Lower leg skin (tissue), 4 donors: Measurements from ENCODE around the gene GAN. TPM values are rescaled to one million over a fixed set of nuclear protein-coding genes. Genes with fewer than 3 reads are reported as not detected.
"Not testable (repeated sequence)": the region's sequence is repeated elsewhere in the genome, so short reads cannot be mapped to it uniquely, and the experiment has no call there.

ENCODE experiments used
- DNase-seq, 2 donors: peaks; one replicate each; pipeline ENCODE4 v3.0.0-alpha.2; 2019; ENCODE audit warnings: low spot score in 2 of 2
- H3K4me3 ChIP-seq: fragments of 200-600 bp; sonication (generic); 2 replicates; pipeline ENCODE4 v1.5.1; 2017; ENCODE audit warnings: mild to moderate bottlenecking, low read depth; ENCODE audit not compliant: poor library complexity, severe bottlenecking
- POLR2A ChIP-seq, 2 donors: fragments of 450-650 bp; IDR thresholded peaks; one replicate each; pipeline ENCODE4 v1.6.1; 2016 to 2017; ENCODE audit warnings: antibody characterized with exemption in 2 of 2, mild to moderate bottlenecking in 1 of 2, moderate library complexity in 1 of 2
- WGBS, 2 donors: methylation state at CpG; one replicate each; pipeline ENCODE4 v1.1.5; 2018; 5-methylcytosine and 5-hydroxymethylcytosine counted together
- intact Hi-C: fragments of 100-400 bp; cut with DNase I; formaldehyde crosslinking; loops from one replicate; pipeline ENCODE4 v1.15.0; 2023; ENCODE audit warnings: low total_unique reads
- total RNA-seq, 4 donors: library from RNA; depleted of rRNA; stranded (reverse); fragments of >200 nt; gene quantifications; one replicate each; pipeline ENCODE4 v1.1.0, GENCODE V29; 2016
- TF ChIP-seq, protein P1 (sequence below), 3 donors: fragments of 450-650 bp; IDR thresholded peaks; one replicate each; pipeline ENCODE4 v1.5.1; 2016; ENCODE audit warnings: antibody characterized with exemption in 3 of 3, mild to moderate bottlenecking in 3 of 3, moderate library complexity in 2 of 3

The GAN gene
- total RNA-seq, 4 donors from 2014 or later = 130 to 214 (median 157) TPM

DNA sequence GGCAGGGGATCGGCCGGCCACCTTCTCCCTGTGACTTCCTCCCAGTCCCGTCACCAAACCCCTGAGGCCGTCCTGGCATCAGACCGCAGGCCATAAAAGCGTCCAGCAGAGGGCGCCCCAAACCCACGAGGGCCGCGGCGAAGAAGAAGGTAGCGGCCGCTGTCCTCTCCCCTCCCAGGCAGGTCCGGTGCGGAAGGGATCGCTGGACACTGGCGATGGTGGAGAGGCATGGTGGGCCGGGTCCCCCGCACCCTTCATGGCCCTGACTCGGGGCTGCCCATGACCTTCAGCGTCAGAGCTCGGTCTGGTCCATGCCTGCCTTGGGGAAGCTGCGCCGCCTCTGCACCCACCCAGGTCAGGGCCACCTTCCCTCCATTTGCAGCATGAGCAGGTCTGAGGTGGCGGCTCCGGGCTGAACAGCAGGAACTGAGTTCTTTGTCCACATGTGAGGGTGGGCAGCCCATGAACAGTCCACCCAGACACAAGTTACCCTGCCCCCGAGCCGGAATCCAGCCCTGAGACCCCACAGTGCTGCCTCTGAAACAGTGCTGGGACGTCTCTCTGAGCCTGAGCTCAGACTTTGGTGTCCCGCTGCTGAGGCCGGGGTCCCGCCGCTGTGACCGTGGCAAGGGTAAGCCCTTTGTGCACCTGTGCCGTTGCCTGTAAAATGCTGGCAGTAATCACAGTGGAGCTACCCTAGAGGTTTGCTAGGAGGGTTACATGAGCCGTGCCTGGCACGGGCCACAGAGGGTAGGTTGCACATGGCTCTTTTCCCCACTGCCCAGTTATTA is 89.0 kb downstream of the GAN start:
- WGBS, 2 donors = 21 to 35% methylated on average over 20 to 25 of the region's 37 CpGs
- TF ChIP-seq, protein P1, sequence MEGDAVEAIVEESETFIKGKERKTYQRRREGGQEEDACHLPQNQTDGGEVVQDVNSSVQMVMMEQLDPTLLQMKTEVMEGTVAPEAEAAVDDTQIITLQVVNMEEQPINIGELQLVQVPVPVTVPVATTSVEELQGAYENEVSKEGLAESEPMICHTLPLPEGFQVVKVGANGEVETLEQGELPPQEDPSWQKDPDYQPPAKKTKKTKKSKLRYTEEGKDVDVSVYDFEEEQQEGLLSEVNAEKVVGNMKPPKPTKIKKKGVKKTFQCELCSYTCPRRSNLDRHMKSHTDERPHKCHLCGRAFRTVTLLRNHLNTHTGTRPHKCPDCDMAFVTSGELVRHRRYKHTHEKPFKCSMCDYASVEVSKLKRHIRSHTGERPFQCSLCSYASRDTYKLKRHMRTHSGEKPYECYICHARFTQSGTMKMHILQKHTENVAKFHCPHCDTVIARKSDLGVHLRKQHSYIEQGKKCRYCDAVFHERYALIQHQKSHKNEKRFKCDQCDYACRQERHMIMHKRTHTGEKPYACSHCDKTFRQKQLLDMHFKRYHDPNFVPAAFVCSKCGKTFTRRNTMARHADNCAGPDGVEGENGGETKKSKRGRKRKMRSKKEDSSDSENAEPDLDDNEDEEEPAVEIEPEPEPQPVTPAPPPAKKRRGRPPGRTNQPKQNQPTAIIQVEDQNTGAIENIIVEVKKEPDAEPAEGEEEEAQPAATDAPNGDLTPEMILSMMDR (IDR thresholded peaks at IDR 0.05) = peak in 1 of 3 donors; percentile 90
- no peak for TF ChIP-seq POLR2A (IDR thresholded peaks at IDR 0.05)
- H3K4me3 ChIP-seq = no peak overlapping the region
- intact Hi-C loops = loop anchor here (5.0 kb wide), 1 partner anchor 319 kb away; no protein-coding TSS in a partner anchor
- DNase-seq = peak; percentile 84 to 97

DNA sequence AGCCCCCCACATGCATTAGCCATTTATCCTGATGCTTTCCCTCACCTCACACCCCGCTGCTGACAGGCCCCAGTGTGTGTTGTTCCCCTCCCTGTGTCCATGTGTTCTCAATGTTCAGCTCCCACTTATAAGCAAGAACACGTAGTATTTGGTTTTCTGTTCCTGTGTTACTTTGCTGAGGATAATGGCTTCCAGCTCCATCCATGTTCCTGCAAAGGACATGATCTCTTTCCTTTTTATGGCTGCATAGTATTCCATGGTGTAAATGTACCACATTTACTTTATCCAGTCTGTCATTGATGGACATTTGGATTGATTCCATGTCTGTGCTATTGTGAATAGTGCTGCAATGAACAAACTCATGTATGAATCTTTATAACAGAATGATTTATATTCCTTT is 90.2 kb downstream of the GAN start:
- intact Hi-C loops, DNase-seq, H3K4me3 ChIP-seq: not testable (repeated sequence)
- 95 to 98% methylated on average over 2 of the region's 2 CpGs for WGBS, 2 donors

DNA sequence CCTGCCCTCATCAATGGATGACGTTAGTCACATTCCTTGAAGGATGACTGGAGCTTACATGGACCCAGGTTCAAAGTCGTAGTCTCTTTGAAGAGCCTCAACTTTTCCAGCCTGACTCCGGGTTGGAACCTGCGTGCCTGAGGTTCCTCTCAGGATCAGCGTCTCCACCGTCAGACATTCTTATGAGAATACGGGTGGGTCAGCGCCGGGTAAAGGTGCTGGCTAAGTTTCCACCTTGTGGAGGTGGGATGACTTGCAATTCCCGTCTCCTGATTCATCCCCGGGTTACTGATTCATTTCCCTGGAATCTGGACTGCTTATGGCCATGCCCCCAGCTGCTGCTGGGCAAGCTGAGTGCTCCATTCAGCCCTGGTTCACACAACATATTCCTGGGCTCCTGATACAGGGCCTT is 90.9 kb downstream of the GAN start:
- 75 to 76% methylated on average over 11 of the region's 11 CpGs for WGBS, 2 donors
- intact Hi-C loops = no loop called here

DNA sequence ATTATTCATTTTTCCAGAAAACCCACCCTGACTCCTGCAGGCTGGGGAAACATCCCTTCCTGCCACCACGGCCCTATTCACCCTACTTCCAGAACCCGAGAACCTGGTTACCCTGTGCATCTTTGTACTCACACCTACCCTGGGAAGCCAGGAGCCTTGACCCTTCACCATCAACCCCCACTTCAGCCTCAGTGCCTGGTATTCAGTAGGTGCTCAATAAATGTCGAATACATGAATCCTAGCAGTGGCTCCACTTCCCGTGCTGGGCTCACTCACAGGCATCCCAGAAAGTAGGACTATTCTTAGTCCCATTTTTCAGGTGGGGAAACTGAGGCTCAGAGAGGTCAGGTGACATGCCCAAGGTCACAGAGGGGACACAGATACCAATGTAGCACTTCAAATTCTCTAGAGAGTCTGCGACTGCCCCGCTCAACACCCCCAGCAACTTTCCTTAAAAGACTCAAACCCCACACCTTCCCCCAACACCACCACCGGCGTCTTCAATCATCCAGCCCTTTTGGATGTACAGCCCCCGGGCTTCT is 93.7 kb downstream of the GAN start:
- 83 to 88% methylated on average over 9 of the region's 9 CpGs for WGBS, 2 donors
- intact Hi-C loops = no loop called here
- H3K4me3 ChIP-seq = no peak overlapping the region
- DNase-seq = no peak
- TF ChIP-seq, protein P1 (IDR thresholded peaks at IDR 0.05) = no peak
- TF ChIP-seq POLR2A (IDR thresholded peaks at IDR 0.05) = no peak

More for the DNA sequence above, 90.9 kb downstream of the GAN start:
- no peak for TF ChIP-seq POLR2A (IDR thresholded peaks at IDR 0.05)
- TF ChIP-seq, protein P1 (IDR thresholded peaks at IDR 0.05) = no peak
- H3K4me3 ChIP-seq = no peak overlapping the region
- DNase-seq = no peak

DNA sequence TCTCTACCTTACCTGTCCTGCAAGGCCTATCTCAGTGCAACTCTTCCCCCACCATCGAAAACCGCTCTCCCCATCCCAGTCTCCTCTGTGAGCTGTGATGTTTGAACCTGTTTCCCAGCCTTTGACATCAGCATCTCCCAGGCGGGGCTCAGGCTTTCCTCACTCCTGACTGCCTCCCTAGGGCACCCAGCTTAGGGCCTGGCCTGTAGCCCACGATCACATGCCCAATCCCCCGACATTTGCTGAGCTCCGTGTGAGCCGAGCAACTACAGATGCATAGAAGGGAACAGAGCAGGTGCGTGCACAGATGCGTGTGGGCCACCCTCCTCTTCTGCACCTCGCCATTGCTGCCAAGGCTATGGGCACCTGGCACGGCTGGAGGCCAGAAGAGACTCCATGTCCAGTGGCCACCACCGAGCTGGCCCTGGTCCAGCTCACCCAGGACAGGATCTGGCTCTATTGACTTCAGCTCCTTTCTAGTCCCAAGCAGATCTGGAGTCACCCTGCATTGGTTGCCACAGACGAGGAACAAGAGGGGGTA is 94.3 kb downstream of the GAN start:
- WGBS, 2 donors = 70 to 76% methylated on average over 13 of the region's 13 CpGs
- H3K4me3 ChIP-seq = no peak overlapping the region
- DNase-seq = no peak
- intact Hi-C loops = no loop called here
- no peak for TF ChIP-seq POLR2A (IDR thresholded peaks at IDR 0.05)
- TF ChIP-seq, protein P1 (IDR thresholded peaks at IDR 0.05) = no peak

DNA sequence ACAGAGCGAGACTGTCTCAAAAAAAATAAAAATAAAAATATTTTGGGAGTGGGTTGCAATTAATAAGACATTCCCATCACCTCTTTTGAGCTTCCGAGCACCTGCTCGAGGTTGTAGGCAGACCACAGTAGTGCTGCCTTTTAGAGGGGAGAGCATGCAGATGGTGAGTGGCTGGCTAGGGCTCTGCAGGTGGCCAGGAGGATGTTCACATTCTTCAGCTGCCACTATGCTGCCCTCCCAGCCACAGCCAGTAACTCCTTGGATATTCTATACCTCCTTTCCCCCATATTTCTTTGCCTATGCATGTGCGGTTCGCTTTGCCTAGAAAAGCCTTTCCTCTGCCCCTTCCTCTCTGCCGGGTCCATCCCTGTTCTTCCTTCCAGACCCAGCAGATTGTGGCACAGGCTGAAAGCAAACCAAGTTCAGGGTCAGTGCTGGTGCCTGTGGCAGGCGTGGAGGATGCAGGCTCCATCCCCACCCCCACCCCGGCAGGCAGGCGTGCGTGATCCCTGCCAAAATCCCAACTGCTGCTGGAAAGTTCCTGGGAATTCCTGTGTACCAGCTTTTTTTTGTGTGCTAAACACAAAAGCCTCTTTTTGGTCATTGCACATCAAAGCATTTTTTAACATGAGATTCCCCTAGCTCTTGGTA is 96.0 kb downstream of the GAN start:
- intact Hi-C loops = no loop called here
- TF ChIP-seq, protein P1 (IDR thresholded peaks at IDR 0.05) = no peak
- TF ChIP-seq POLR2A (IDR thresholded peaks at IDR 0.05) = no peak
- WGBS, 2 donors = 53 to 64% methylated on average over 10 of the region's 10 CpGs
- no peak for DNase-seq
- no peak overlapping the region for H3K4me3 ChIP-seq
